Skeletal muscle cell (primary cell): ENCODE data around the gene DNAH17.
"Not testable (repeated sequence)": the region's sequence is repeated elsewhere in the genome, so short reads cannot be mapped to it uniquely, and the experiment has no call there.

ENCODE experiments used
- DNase-seq: peaks from one replicate; pipeline ENCODE4 v3.0.0-alpha.2; 2010; ENCODE audit warnings: low read depth
- H3K4me3 ChIP-seq: 2 replicates; pipeline ENCODE4 v1.5.1; 2011; ENCODE audit warnings: low read depth, mild to moderate bottlenecking, control low read depth, low read length, moderate library complexity

The DNAH17 gene

DNA sequence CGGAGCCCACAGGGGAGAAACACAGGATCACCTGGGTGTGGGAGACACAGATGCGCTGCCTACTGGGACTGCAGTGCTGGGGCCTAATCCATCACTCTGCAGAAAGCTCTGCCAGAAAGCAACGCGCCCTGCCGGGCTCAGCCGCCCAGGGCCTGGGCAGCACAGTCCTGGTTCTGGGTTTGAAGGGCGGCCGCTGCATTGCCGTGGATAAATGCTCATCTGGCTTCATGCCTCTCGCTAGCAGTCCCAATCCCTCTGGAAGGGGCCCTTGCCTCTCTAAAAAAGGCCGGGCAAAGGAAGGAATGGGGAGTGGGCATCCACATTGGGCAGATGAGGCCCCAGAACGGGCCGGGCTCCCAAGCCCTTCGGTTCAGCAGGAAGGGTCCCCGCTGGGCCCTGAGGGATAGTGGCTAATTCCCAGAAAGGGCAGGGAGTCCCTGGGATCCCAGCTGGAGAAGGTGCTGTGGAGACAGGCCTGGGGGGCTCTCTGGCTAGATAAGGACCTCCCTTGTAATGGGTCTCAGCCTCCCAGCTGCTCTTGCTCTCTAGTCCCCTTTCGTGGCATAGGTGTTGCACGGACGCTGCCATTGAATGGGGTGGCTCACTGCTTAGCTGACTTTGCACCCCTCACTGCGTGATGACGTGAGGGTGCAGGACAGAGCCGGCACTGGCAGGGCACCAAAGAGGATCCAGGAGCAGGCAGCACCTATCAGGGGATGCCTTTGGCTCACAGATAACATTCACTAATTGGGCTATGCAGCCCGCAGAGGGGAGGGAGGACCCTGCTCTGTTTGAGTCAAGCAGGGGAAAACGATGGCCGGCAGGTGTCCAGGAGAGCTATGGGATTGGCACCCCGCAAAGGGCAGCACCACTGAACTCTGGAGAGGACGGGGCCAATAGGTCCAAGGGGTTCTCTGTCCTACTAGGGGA is 110.1 kb downstream of the DNAH17 start:
- DNase-seq: no peak
- no peak overlapping the region for H3K4me3 ChIP-seq

DNA sequence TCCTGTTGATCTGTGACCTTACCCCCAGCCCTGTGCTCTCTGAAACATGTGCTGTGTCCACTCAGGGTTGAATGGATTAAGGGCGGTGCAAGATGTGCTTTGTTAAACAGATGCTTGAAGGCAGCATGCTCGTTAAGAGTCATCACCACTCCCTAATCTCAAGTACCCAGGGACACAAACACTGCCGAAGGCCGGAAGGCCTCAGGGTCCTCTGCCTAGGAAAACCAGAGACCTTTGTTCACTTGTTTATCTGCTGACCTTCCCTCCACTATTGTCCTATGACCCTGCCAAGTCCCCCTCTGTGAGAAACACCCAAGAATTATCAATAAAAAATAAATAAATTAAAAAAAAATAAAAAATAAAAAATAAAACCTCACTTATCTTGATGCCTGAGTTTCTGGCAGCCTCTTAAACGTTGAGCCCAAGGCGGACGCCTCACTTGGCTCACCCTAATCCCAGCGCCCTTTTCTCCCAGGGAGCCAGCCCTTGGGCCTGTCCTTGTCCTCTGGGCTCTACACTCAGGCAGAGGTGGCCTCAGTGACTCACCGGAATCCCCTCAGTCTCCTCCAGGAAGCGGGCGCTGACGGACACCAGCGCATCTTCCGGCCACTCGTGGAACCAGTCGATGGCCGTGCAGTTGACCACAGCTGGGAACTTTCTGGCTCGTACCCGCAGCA is 110.9 kb downstream of the DNAH17 start:
- not testable (repeated sequence) for DNase-seq, H3K4me3 ChIP-seq

DNA sequence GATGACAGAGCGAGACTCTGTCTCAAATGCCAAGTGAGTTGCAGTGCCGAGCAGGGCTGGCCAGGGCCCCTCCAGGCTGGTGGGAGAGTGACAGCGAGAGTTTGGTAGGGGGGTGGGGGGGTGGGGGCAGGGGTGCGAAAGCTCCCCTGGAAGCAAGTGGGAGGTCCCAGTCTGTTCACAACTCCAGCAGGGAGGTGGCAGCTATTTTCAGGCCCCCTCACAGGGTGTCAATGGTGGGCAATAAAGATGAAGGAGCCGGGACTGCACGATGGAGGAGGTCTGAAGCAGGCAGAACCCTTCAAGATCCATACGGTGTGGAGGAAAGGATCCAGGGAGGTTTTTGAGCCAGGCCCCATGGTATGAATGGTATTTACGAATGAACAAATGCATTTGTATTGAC is 115.0 kb downstream of the DNAH17 start:
- no peak for DNase-seq
- no peak overlapping the region for H3K4me3 ChIP-seq

GRCh38 chr17:78461799-78462053 is 115.5 kb downstream of the DNAH17 start:
- H3K4me3 ChIP-seq: no peak overlapping the region
- DNase-seq: no peak

DNA sequence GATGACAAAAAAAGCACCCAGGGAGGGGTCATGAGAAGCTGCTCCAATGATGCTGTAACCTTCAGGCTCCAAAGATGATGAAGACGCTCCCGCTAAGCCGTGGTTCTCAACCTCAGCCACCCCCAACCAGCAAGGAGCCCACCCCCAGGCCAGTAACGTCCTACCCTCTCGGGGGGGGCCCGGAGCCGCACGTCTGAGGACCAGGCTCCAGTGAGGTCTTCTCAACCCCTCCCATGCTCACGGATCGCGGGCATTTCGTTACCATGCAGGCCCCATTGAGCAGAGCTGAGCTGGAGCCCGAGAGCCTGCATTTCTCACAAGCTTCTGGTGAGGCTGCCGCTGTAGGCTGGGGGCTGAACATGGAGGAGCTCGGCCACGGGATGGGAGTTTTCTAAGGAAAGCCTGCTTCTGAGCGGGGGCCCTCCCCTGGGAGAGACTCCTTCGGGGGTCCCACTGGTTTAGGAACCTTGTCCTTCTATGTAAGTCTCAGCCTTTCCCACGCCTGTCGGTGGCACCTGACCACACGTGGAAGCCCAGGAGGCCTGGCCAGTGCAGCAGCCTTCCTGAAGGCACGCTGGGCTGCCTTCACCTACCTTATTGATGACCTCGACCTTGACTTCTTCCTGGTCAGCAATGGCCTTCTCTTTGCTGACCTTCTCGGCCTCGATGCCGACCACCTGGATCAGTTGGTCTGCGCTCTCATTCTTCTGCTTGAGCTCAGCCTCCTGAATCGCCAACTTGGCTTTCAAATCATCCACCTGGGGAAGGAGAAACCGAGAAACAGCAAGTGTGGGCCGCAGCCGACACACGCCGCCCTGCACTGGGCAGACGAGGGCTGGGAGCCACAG is 116.0 kb downstream of the DNAH17 start:
- DNase-seq: no peak

DNA sequence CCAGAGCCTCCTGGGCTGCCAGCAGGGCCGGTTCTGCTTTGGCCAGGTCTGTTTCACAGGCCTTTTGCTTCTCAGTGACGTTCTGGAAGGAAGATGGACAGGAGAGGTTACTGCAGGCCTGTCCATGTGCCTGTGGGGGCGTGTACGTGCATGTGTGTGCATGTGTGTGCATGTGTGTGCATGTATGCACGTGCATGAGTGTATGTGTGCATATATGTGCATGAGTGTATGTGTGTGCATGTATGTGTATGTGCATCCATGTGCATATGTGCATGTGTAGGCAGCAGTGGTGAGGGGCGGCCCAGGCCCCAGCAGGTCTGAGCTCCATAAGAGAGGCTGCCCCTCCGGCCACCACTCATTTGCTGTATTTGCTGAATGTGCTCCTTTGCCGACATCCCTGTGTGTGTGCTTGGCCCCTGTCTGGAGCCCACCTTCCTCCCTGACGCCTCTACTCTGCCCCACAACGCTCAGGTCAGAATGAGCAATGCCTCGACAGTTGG is 117.0 kb downstream of the DNAH17 start:
- no peak for DNase-seq
- no peak overlapping the region for H3K4me3 ChIP-seq

More for the DNA sequence above, 116.0 kb downstream of the DNAH17 start:
- H3K4me3 ChIP-seq: no peak overlapping the region

GRCh38 chr17:78459696-78460095 is 117.5 kb downstream of the DNAH17 start:
- DNase-seq: no peak

DNA sequence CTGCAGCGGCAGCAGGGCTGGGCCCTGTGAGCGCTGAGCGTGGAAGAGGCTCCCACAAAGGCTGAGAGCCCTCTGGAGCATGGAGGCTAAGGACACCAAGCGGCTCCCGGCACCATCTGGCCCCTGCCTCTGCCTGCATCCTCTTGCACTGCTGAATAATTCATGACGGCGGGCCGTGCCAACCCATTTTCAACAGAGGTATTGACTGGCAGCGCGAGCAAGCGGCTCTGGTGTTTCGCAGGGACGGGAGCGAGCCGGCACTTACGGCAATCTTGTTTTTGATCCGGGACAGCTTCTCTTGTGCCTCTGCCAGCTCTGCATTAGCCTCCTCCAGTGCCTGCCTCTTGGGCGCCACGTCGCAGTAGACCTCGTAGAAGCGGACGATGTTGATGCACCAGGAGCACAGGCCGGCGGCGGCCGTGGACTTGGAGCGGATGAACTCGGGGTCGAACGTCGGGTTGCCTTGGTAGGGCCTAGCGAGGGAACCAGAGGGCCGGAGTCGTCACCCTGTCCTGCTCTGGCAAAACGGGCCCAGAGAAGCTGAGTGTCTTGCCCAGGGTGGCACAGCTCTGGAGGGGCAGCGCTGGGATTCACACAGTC is 118.4 kb downstream of the DNAH17 start:
- DNase-seq: no peak
- no peak overlapping the region for H3K4me3 ChIP-seq

More at GRCh38 chr17:78459696-78460095, 117.5 kb downstream of the DNAH17 start:
- H3K4me3 ChIP-seq: no peak overlapping the region

GRCh38 chr17:78458091-78458490 is 119.1 kb downstream of the DNAH17 start:
- no peak for DNase-seq
- H3K4me3 ChIP-seq: no peak overlapping the region

- no peak overlapping the region for H3K4me3 ChIP-seq
- no peak for DNase-seq
Measured at GRCh38 chr17:78454346-78454745, 122.8 kb downstream of the DNAH17 start.

DNA sequence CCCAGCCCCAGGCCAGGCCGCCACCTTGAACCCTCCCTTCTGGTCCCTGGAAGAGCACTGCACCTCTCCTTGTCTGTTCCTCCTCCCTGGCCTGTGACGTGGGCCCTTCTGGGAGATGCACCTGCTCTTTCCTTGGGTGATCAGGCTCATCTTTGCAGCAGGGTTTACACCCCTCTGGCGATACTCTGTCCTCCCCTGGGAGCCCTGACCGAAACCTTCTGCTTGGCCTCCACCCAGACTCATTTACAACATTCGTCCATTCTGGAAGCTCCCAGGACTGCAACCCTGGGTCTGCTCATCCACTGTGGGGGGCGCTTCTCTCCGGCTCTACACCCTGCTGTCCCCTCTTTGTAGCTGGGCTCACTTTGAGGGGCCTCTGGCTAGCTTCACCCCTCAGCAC is 125.4 kb downstream of the DNAH17 start:
- DNase-seq: no peak
- no peak overlapping the region for H3K4me3 ChIP-seq

GRCh38 chr17:78450696-78451345 is 126.4 kb downstream of the DNAH17 start:
- DNase-seq: peak; percentile 14
- no peak overlapping the region for H3K4me3 ChIP-seq

GRCh38 chr17:78449983-78450595 is 127.1 kb downstream of the DNAH17 start:
- no peak for DNase-seq
- H3K4me3 ChIP-seq: no peak overlapping the region

- H3K4me3 ChIP-seq: no peak overlapping the region
- no peak for DNase-seq
Measured at GRCh38 chr17:78448356-78448993, 128.7 kb downstream of the DNAH17 start.

- no peak for DNase-seq
- H3K4me3 ChIP-seq: no peak overlapping the region
Measured at GRCh38 chr17:78446833-78447232, 130.4 kb downstream of the DNAH17 start.

GRCh38 chr17:78444392-78444791 is 132.8 kb downstream of the DNAH17 start:
- DNase-seq: no peak
- H3K4me3 ChIP-seq: no peak overlapping the region

DNA sequence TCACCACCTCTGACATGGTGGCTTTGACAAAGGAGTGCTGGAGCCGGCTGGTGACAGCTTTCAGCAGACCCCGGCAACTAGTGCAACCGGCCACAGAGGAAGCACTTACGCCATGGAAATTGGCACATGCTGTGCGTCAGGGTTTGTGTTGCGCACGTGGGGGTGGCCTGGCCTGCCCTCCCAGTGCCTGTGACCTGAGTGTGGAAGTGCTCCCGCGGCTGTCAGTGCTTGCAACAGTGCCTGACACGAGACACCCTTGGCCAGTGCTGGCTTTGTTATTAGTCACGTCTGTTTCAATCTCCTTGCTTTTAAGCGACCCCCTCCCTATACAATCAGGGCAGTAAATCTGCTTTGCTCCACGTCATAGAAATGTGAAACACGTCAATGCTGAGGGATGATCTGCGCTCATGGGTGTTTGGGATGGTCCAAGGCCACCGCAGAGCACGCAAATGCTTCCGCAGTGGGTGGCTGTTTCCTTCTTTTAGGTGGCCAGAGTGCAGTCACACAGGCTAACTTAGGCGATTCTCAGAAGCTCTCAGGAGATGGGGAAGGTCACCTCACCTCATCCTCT is 134.5 kb downstream of the DNAH17 start:
- no peak for DNase-seq
- H3K4me3 ChIP-seq: no peak overlapping the region
